ENCODE results near the gene BDP1. TPM values are rescaled to one million over a fixed set of nuclear protein-coding genes. Genes with fewer than 3 reads are reported as not detected.
A peak's percentile ranks its signal among the peaks of the same experiment; 100 is the strongest.
"Not testable (repeated sequence)": the region's sequence is repeated elsewhere in the genome, so short reads cannot be mapped to it uniquely, and the experiment has no call there.

Gene BDP1
- total RNA-seq, 1 experiment from 2014 or later = 22.0 TPM

DNA sequence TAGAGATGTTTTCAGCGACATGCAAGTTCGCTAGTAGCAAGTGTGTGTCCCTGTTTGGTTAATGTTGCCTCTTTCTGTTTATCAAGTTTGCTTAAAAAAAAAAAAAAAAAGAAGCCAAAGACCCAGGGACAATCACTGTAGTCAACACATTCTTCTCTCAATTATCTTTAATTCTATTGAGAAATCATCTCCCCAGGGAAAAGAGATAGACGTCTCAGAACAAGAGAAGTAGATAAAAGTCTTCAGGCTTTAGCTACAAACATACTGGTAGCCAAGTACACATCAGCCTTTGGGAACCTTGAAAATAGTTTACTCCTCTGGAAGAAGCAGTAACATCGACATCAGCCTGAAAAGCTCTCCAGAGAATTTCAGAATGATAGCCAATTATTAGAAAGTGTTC, 11.6 kb upstream of the BDP1 start:
- intact Hi-C loops (cut with micrococcal nuclease); POLR2A ChIA-PET; CTCF ChIA-PET; H3K9ac ChIP-seq (ENCODE audit: low read length); H3K27me3 ChIP-seq (ENCODE audit: insufficient read depth, low read length); H4K20me1 ChIP-seq (ENCODE audit: insufficient read depth); H2AFZ ChIP-seq (ENCODE audit: low read depth, low read length, poor library complexity, severe bottlenecking); ATAC-seq; BruUV-seq (replicated peaks); DNase-seq (ENCODE audit: low read depth, low spot score); H3K4me2 ChIP-seq (ENCODE audit: low read length); H3K4me1 ChIP-seq (ENCODE audit: control insufficient read depth in 1 of 2, insufficient read depth in 2 of 2, low read length in 2 of 2); H3K36me3 ChIP-seq (ENCODE audit: control insufficient read depth in 1 of 2, insufficient read depth in 2 of 2, low read length in 2 of 2); H3K9me3 ChIP-seq (ENCODE audit: control insufficient read depth in 1 of 2, insufficient read depth in 1 of 2, low read depth in 1 of 2, low read length in 2 of 2); H3K27ac ChIP-seq (ENCODE audit: low read depth, low read length); H3K79me2 ChIP-seq (ENCODE audit: insufficient read depth, low read length); H3K4me3 ChIP-seq (replicated peaks in 1 of 2; ENCODE audit: low read depth in 1 of 2, low read length in 2 of 2); RAD21 ChIA-PET (ENCODE audit: low non-redundant PET in 1 of 2, low total read pairs in 2 of 2, uncharacterized antibody in 2 of 2, unreplicated experiment in 2 of 2); H3K9me2 ChIP-seq (ENCODE audit: insufficient read depth): not testable (repeated sequence)

DNA sequence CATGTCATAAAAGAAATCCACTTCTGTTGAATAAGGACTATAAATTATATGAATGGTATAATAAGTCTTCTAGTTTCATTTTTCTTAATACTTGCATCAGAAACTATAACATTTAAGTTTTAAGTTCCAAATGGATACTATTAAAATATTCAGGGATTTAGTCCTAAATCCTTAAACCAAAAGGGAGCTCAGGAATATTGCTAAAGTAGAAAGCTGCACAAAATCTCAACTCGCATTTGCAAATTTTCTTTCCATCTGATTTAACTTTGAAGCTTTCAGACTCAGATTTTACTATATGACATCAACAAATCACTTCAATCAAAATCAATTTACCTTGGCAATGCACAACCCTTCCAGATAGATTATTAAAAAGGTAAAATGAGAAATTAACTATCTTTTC, 10.4 kb upstream of the BDP1 start:
- ATAC-seq; RAD21 ChIA-PET (ENCODE audit: low non-redundant PET in 1 of 2, low total read pairs in 2 of 2, uncharacterized antibody in 2 of 2, unreplicated experiment in 2 of 2); H3K27ac ChIP-seq (ENCODE audit: low read depth, low read length); H3K9me3 ChIP-seq (ENCODE audit: control insufficient read depth in 1 of 2, insufficient read depth in 1 of 2, low read depth in 1 of 2, low read length in 2 of 2); H4K20me1 ChIP-seq (ENCODE audit: insufficient read depth); H3K4me3 ChIP-seq (replicated peaks in 1 of 2; ENCODE audit: low read depth in 1 of 2, low read length in 2 of 2); BruUV-seq (replicated peaks); DNase-seq (ENCODE audit: low read depth, low spot score); H3K9me2 ChIP-seq (ENCODE audit: insufficient read depth); H2AFZ ChIP-seq (ENCODE audit: low read depth, low read length, poor library complexity, severe bottlenecking); POLR2A ChIA-PET; CTCF ChIA-PET; H3K27me3 ChIP-seq (ENCODE audit: insufficient read depth, low read length); H3K79me2 ChIP-seq (ENCODE audit: insufficient read depth, low read length); H3K9ac ChIP-seq (ENCODE audit: low read length); H3K36me3 ChIP-seq (ENCODE audit: control insufficient read depth in 1 of 2, insufficient read depth in 2 of 2, low read length in 2 of 2); H3K4me1 ChIP-seq (ENCODE audit: control insufficient read depth in 1 of 2, insufficient read depth in 2 of 2, low read length in 2 of 2); intact Hi-C loops (cut with micrococcal nuclease); H3K4me2 ChIP-seq (ENCODE audit: low read length): not testable (repeated sequence)

DNA sequence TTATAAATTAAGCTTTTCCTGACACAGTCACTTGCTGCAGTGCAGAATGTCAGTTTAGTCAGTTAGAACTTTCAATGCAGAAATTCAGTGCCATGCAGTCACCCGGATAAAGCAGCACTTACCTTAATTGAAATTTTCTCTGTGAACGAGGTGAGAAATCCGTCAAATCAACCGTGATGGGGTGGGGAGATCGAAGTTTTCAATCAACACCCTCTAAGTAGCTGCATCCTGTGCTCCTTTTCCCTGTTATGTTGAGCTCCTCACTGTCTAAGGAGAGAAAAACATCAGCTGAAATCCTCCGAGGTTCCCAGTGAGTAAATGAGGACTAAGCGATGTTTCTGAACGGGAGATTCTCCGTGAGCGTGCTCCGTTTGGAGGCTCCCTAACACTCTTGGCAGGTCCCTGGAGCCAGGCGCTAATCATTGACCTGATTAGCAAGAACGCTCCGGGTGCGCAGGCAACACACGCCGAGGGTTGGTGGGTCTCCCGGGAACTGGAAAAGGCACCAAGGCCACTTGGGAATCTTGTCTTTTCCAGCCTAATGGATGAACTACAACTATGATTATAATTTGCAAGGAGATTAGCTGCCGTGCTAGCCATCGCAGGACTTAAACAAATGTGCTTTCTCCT, 9.8 kb upstream of the BDP1 start:
- POLR2A ChIA-PET = not testable (repeated sequence)

DNA sequence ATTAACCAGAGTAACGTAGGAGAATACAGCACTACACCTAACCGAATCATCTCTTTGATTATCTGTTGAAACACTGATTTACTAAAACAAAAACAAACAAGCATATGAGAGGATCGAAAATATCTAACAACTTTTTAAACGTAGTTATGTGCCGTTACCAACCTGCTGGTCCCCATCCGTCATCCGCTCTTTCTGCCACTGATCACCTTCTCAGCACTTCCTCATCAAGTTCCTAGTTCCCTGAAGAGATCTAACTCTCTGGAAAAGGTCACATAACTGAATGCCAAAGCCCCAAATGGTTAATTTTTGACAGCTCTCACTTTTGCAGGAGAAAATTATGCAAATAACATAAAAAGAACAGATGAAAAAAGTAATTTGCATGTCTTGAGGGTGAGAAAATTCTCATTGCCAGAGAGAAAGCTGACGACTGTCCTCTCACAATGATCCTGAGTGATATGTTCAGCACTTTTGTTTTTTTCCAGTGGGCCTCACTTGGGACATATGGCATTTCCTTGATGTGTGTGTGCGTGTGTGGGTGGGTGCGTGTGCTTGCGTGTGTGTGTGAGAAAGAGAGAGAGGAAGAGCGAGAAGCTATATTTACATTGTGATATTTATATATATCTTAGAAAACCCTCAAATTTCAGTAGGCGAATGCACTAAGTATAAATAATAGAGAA, 8.8 kb upstream of the BDP1 start:
- BruUV-seq (replicated peaks); H3K4me3 ChIP-seq (replicated peaks in 1 of 2; ENCODE audit: low read depth in 1 of 2, low read length in 2 of 2); H2AFZ ChIP-seq (ENCODE audit: low read depth, low read length, poor library complexity, severe bottlenecking); H3K9ac ChIP-seq (ENCODE audit: low read length); RAD21 ChIA-PET (ENCODE audit: low non-redundant PET in 1 of 2, low total read pairs in 2 of 2, uncharacterized antibody in 2 of 2, unreplicated experiment in 2 of 2); H3K9me2 ChIP-seq (ENCODE audit: insufficient read depth); H3K27ac ChIP-seq (ENCODE audit: low read depth, low read length); DNase-seq (ENCODE audit: low read depth, low spot score); H3K79me2 ChIP-seq (ENCODE audit: insufficient read depth, low read length); H3K27me3 ChIP-seq (ENCODE audit: insufficient read depth, low read length); H4K20me1 ChIP-seq (ENCODE audit: insufficient read depth); POLR2A ChIA-PET; CTCF ChIA-PET; H3K4me1 ChIP-seq (ENCODE audit: control insufficient read depth in 1 of 2, insufficient read depth in 2 of 2, low read length in 2 of 2); H3K36me3 ChIP-seq (ENCODE audit: control insufficient read depth in 1 of 2, insufficient read depth in 2 of 2, low read length in 2 of 2); intact Hi-C loops (cut with micrococcal nuclease); H3K9me3 ChIP-seq (ENCODE audit: control insufficient read depth in 1 of 2, insufficient read depth in 1 of 2, low read depth in 1 of 2, low read length in 2 of 2): not testable (repeated sequence)
- H3K4me2 ChIP-seq (ENCODE audit: low read length) = peak overlapping the region; percentile 17; the same call in 1 of the 2 replicates
- ATAC-seq = peak; percentile 20; the same call in 1 of the 2 replicates

More for the DNA sequence above, 9.8 kb upstream of the BDP1 start:
- BruUV-seq (replicated peaks); H3K4me3 ChIP-seq (replicated peaks in 1 of 2; ENCODE audit: low read depth in 1 of 2, low read length in 2 of 2); ATAC-seq; RAD21 ChIA-PET (ENCODE audit: low non-redundant PET in 1 of 2, low total read pairs in 2 of 2, uncharacterized antibody in 2 of 2, unreplicated experiment in 2 of 2); H2AFZ ChIP-seq (ENCODE audit: low read depth, low read length, poor library complexity, severe bottlenecking); H3K4me1 ChIP-seq (ENCODE audit: control insufficient read depth in 1 of 2, insufficient read depth in 2 of 2, low read length in 2 of 2); H3K27ac ChIP-seq (ENCODE audit: low read depth, low read length); CTCF ChIA-PET; DNase-seq (ENCODE audit: low read depth, low spot score); H3K9ac ChIP-seq (ENCODE audit: low read length); H3K9me3 ChIP-seq (ENCODE audit: control insufficient read depth in 1 of 2, insufficient read depth in 1 of 2, low read depth in 1 of 2, low read length in 2 of 2); intact Hi-C loops (cut with micrococcal nuclease); H4K20me1 ChIP-seq (ENCODE audit: insufficient read depth); H3K36me3 ChIP-seq (ENCODE audit: control insufficient read depth in 1 of 2, insufficient read depth in 2 of 2, low read length in 2 of 2); H3K27me3 ChIP-seq (ENCODE audit: insufficient read depth, low read length); H3K79me2 ChIP-seq (ENCODE audit: insufficient read depth, low read length); H3K9me2 ChIP-seq (ENCODE audit: insufficient read depth): not testable (repeated sequence)
- H3K4me2 ChIP-seq (ENCODE audit: low read length) = peak overlapping the region; percentile 19; the same call in 1 of the 2 replicates
